Measurements from ENCODE around the gene TSPAN4. TPM values are rescaled to one million over a fixed set of nuclear protein-coding genes. Genes with fewer than 3 reads are reported as not detected.
A peak's percentile ranks its signal among the peaks of the same experiment; 100 is the strongest.

TSPAN4 gene
- polyA plus RNA-seq, 3 donors = 58.3 to 81.2 (median 78.9) TPM

GRCh38 chr11:867856-868358 is 25.3 kb downstream of the TSPAN4 start:
- no peak for DNase-seq (ENCODE audit: extremely low read depth in 1 of 11, low read depth in 9 of 11, low spot score in 4 of 11)

GRCh38 chr11:868394-868793 is 25.7 kb downstream of the TSPAN4 start:
- DNase-seq (ENCODE audit: extremely low read depth in 1 of 11, low read depth in 9 of 11, low spot score in 4 of 11) = no peak

- DNase-seq (ENCODE audit: extremely low read depth in 1 of 11, low read depth in 9 of 11, low spot score in 4 of 11) = no peak
These were observed 26.1 kb downstream of the TSPAN4 start for GRCh38 chr11:868802-869201.

- DNase-seq (ENCODE audit: extremely low read depth in 1 of 11, low read depth in 9 of 11, low spot score in 4 of 11) = no peak
These were observed 26.9 kb downstream of the TSPAN4 start for GRCh38 chr11:869399-870126.

- DNase-seq (ENCODE audit: extremely low read depth in 1 of 11, low read depth in 9 of 11, low spot score in 4 of 11) = no peak
These were observed 27.4 kb downstream of the TSPAN4 start for GRCh38 chr11:870127-870413.

- no peak for DNase-seq (ENCODE audit: extremely low read depth in 1 of 11, low read depth in 9 of 11, low spot score in 4 of 11)
These were observed 27.8 kb downstream of the TSPAN4 start for GRCh38 chr11:870418-870817.

GRCh38 chr11:871472-871871 is 28.8 kb downstream of the TSPAN4 start:
- DNase-seq (ENCODE audit: extremely low read depth in 1 of 11, low read depth in 9 of 11, low spot score in 4 of 11) = no peak

- no peak for DNase-seq (ENCODE audit: extremely low read depth in 1 of 11, low read depth in 9 of 11, low spot score in 4 of 11)
These were observed 30.1 kb downstream of the TSPAN4 start for GRCh38 chr11:872799-873198.

GRCh38 chr11:873706-874105 is 31.1 kb downstream of the TSPAN4 start:
- peak in 1 of 11 donors; percentile 51 for DNase-seq (ENCODE audit: extremely low read depth in 1 of 11, low read depth in 9 of 11, low spot score in 4 of 11)

- no peak for DNase-seq (ENCODE audit: extremely low read depth in 1 of 11, low read depth in 9 of 11, low spot score in 4 of 11)
These were observed 32.6 kb downstream of the TSPAN4 start for GRCh38 chr11:875203-875602.

- no peak for DNase-seq (ENCODE audit: extremely low read depth in 1 of 11, low read depth in 9 of 11, low spot score in 4 of 11)
These were observed 33.2 kb downstream of the TSPAN4 start for GRCh38 chr11:875769-876301.

GRCh38 chr11:876545-876944 is 33.9 kb downstream of the TSPAN4 start:
- no peak for DNase-seq (ENCODE audit: extremely low read depth in 1 of 11, low read depth in 9 of 11, low spot score in 4 of 11)

GRCh38 chr11:877565-877964 is 34.9 kb downstream of the TSPAN4 start:
- no peak for DNase-seq (ENCODE audit: extremely low read depth in 1 of 11, low read depth in 9 of 11, low spot score in 4 of 11)

- DNase-seq (ENCODE audit: extremely low read depth in 1 of 11, low read depth in 9 of 11, low spot score in 4 of 11) = no peak
These were observed 37.8 kb downstream of the TSPAN4 start for GRCh38 chr11:880447-880846.

- DNase-seq (ENCODE audit: extremely low read depth in 1 of 11, low read depth in 9 of 11, low spot score in 4 of 11) = no peak
These were observed 39.9 kb downstream of the TSPAN4 start for GRCh38 chr11:882596-882995.

- no peak for DNase-seq (ENCODE audit: extremely low read depth in 1 of 11, low read depth in 9 of 11, low spot score in 4 of 11)
These were observed 40.9 kb downstream of the TSPAN4 start for GRCh38 chr11:883527-883926.

GRCh38 chr11:884578-885070 is 42.0 kb downstream of the TSPAN4 start:
- no peak for DNase-seq (ENCODE audit: extremely low read depth in 1 of 11, low read depth in 9 of 11, low spot score in 4 of 11)

GRCh38 chr11:886568-886967 is 43.9 kb downstream of the TSPAN4 start:
- DNase-seq (ENCODE audit: extremely low read depth in 1 of 11, low read depth in 9 of 11, low spot score in 4 of 11) = no peak

- no peak for DNase-seq (ENCODE audit: extremely low read depth in 1 of 11, low read depth in 9 of 11, low spot score in 4 of 11)
These were observed 44.9 kb downstream of the TSPAN4 start for GRCh38 chr11:887589-887988.

GRCh38 chr11:888310-889212 is 45.9 kb downstream of the TSPAN4 start:
- DNase-seq (ENCODE audit: extremely low read depth in 1 of 11, low read depth in 9 of 11, low spot score in 4 of 11) = no peak
